Measurements from ENCODE around the gene ACOX2. TPM values are rescaled to one million over a fixed set of nuclear protein-coding genes. Genes with fewer than 3 reads are reported as not detected.

ACOX2 gene
- total RNA-seq, 2 donors from 2014 or later: 19.7 to 42.5 TPM

- TF ChIP-seq POLR2AphosphoS5 (IDR thresholded peaks at IDR 0.05) (no peak), POLR2A (IDR thresholded peaks at IDR 0.05) (no peak)
- TF ChIP-seq, protein P1, sequence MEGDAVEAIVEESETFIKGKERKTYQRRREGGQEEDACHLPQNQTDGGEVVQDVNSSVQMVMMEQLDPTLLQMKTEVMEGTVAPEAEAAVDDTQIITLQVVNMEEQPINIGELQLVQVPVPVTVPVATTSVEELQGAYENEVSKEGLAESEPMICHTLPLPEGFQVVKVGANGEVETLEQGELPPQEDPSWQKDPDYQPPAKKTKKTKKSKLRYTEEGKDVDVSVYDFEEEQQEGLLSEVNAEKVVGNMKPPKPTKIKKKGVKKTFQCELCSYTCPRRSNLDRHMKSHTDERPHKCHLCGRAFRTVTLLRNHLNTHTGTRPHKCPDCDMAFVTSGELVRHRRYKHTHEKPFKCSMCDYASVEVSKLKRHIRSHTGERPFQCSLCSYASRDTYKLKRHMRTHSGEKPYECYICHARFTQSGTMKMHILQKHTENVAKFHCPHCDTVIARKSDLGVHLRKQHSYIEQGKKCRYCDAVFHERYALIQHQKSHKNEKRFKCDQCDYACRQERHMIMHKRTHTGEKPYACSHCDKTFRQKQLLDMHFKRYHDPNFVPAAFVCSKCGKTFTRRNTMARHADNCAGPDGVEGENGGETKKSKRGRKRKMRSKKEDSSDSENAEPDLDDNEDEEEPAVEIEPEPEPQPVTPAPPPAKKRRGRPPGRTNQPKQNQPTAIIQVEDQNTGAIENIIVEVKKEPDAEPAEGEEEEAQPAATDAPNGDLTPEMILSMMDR (IDR thresholded peaks at IDR 0.05): no peak
- 57% methylated on average over 8 of the region's 8 CpGs for WGBS
Measured at GRCh38 chr3:58482917-58483636, 53.9 kb downstream of the ACOX2 start.

DNA sequence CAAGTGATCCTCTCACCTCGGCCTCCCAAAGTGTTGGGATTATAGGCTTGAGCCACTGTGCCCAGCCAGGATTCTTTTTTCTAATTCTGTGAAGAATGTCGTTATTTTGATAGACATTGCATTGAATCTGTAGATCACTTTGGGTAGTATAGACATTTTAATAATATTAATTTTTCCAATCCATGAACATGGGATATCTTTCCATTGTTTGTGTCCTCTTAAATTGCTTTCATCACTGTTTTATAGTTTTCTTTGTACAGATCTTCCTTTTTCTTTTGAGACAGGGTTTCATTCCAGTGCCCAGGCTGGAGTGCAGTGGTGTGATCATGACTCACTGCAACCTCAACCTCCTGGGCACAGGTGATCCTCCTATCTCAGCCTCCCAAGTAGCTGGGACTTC lies 56.7 kb downstream of the ACOX2 start:
- 95% methylated on average over 2 of the region's 2 CpGs for WGBS
- Histone ChIP-seq H3K9me3 (no peaks in the 10 kb centered on the region), H3K4me3 (no peak overlapping the region), H3K27me3 (replicated peaks; ENCODE audit: insufficient read depth) (no peaks in the 10 kb centered on the region), H3K27ac (no peak overlapping the region), H3K4me1 (replicated peaks) (no peaks in the 10 kb centered on the region), H3K36me3 (no peaks in the 10 kb centered on the region)
- intact Hi-C loops (cut with DNase I): no loop called here
- no peak for DNase-seq (ENCODE audit: low spot score)
- TF ChIP-seq POLR2A (IDR thresholded peaks at IDR 0.05) (no peak), POLR2AphosphoS5 (IDR thresholded peaks at IDR 0.05) (no peak)
- TF ChIP-seq, protein P1 (IDR thresholded peaks at IDR 0.05): no peak

More at GRCh38 chr3:58482917-58483636, 53.9 kb downstream of the ACOX2 start:
- H3K4me1 ChIP-seq (replicated peaks): no peaks in the 10 kb centered on the region
- no peak overlapping the region for H3K4me3 ChIP-seq
- no peak overlapping the region for H3K27ac ChIP-seq
- H3K27me3 ChIP-seq (replicated peaks; ENCODE audit: insufficient read depth): no peaks in the 10 kb centered on the region
- no peaks in the 10 kb centered on the region for H3K36me3 ChIP-seq
- DNase-seq (ENCODE audit: low spot score): no peak
- H3K9me3 ChIP-seq: no peaks in the 10 kb centered on the region
- intact Hi-C loops (cut with DNase I): no loop called here

- intact Hi-C loops (cut with DNase I): no loop called here
- Histone ChIP-seq H3K4me1 (replicated peaks) (no peaks in the 10 kb centered on the region), H3K36me3 (no peaks in the 10 kb centered on the region), H3K27ac (no peak overlapping the region), H3K27me3 (replicated peaks; ENCODE audit: insufficient read depth) (no peaks in the 10 kb centered on the region), H3K9me3 (no peaks in the 10 kb centered on the region), H3K4me3 (no peak overlapping the region)
- 86% methylated on average over 2 of the region's 2 CpGs for WGBS
- TF ChIP-seq POLR2AphosphoS5 (IDR thresholded peaks at IDR 0.05) (no peak), POLR2A (IDR thresholded peaks at IDR 0.05) (no peak)
- TF ChIP-seq, protein P1 (IDR thresholded peaks at IDR 0.05): no peak
- DNase-seq (ENCODE audit: low spot score): no peak
Measured at GRCh38 chr3:58478781-58479180, 58.2 kb downstream of the ACOX2 start.

GRCh38 chr3:58474967-58475578 lies 61.9 kb downstream of the ACOX2 start:
- Histone ChIP-seq H3K4me3 (no peak overlapping the region), H3K27ac (no peak overlapping the region), H3K4me1 (replicated peaks) (no peaks in the 10 kb centered on the region), H3K36me3 (no peaks in the 10 kb centered on the region), H3K9me3 (no peaks in the 10 kb centered on the region), H3K27me3 (replicated peaks; ENCODE audit: insufficient read depth) (no peaks in the 10 kb centered on the region)
- TF ChIP-seq, protein P1 (IDR thresholded peaks at IDR 0.05): no peak
- TF ChIP-seq POLR2A (IDR thresholded peaks at IDR 0.05) (no peak), POLR2AphosphoS5 (IDR thresholded peaks at IDR 0.05) (no peak)
- 82% methylated on average over 3 of the region's 3 CpGs for WGBS
- no peak for DNase-seq (ENCODE audit: low spot score)
- intact Hi-C loops (cut with DNase I): no loop called here

All from prostate gland (tissue), 2 donors.